ENCODE measurements around the gene EGFL8. TPM values are rescaled to one million over a fixed set of nuclear protein-coding genes. Genes with fewer than 3 reads are reported as not detected.

The EGFL8 gene
- total RNA-seq, 1 donor from 2014 or later, result 3.8 TPM

GRCh38 chr6:32133786-32134185 lies 30.6 kb upstream of the EGFL8 start:
- H3K79me2 ChIP-seq (ENCODE audit: low read depth), result peaks cover 12% of the 10 kb centered on the region
- TF ChIP-seq EZH2phosphoT487 (IDR thresholded peaks at IDR 0.05), result no peak
- TF ChIP-seq EZH2 (IDR thresholded peaks at IDR 0.05), result no peak
- TF ChIP-seq, protein P1, sequence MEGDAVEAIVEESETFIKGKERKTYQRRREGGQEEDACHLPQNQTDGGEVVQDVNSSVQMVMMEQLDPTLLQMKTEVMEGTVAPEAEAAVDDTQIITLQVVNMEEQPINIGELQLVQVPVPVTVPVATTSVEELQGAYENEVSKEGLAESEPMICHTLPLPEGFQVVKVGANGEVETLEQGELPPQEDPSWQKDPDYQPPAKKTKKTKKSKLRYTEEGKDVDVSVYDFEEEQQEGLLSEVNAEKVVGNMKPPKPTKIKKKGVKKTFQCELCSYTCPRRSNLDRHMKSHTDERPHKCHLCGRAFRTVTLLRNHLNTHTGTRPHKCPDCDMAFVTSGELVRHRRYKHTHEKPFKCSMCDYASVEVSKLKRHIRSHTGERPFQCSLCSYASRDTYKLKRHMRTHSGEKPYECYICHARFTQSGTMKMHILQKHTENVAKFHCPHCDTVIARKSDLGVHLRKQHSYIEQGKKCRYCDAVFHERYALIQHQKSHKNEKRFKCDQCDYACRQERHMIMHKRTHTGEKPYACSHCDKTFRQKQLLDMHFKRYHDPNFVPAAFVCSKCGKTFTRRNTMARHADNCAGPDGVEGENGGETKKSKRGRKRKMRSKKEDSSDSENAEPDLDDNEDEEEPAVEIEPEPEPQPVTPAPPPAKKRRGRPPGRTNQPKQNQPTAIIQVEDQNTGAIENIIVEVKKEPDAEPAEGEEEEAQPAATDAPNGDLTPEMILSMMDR (IDR thresholded peaks at IDR 0.05), result no peak
- H3K4me3 Mint-ChIP-seq, result no peak overlapping the region
- no peaks in the 10 kb centered on the region for H3K36me3 ChIP-seq
- H3F3A ChIP-seq (ENCODE audit: low read depth), result peaks cover 12% of the 10 kb centered on the region
- no peak overlapping the region for H3K4me2 ChIP-seq
- H3K9me3 ChIP-seq (ENCODE audit: low read depth), result no peaks in the 10 kb centered on the region
- no peak overlapping the region for H3K27ac ChIP-seq
- peaks cover 12% of the 10 kb centered on the region for H3K4me1 ChIP-seq
- H3K27ac Mint-ChIP-seq, result no peak overlapping the region
- no peak overlapping the region for H2AFZ ChIP-seq (replicated peaks)
- peaks cover 10% of the 10 kb centered on the region for H3K27me3 ChIP-seq
- H3K27me3 Mint-ChIP-seq (ENCODE audit: insufficient read depth, low read depth), result peaks cover 10% of the 10 kb centered on the region
- no peaks in the 10 kb centered on the region for H3K9me3 Mint-ChIP-seq
- no peaks in the 10 kb centered on the region for H3K36me3 Mint-ChIP-seq
- H3K9ac ChIP-seq, result no peak overlapping the region
- H3K4me1 Mint-ChIP-seq, result peaks cover 27% of the 10 kb centered on the region
- no peaks in the 10 kb centered on the region for H4K20me1 ChIP-seq (ENCODE audit: low read depth)
- DNase-seq (ENCODE audit: low spot score), result no peak
- H3K4me3 ChIP-seq, result no peak overlapping the region

DNA sequence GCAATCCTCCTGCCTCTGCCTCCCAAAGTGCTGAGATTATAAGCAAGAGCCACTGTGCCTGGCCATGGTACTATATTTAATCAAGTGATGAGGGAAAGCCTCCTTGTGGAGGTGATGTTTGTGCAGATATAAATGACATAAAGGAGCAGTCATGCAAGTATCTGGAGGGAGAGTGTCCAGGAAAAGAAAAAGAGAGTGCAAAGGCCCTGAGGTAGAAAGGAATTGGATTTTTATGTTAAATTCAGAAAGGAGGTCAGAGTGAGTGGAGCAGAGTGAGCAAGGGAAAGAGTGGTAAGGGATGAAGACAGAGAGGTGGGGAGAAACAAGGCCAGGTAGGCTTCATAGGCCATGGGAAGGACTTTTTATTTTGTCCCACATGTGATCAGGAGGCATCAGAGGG lies 26.9 kb upstream of the EGFL8 start:
- Histone ChIP-seq H2AFZ (replicated peaks) (no peak overlapping the region), H3K27me3 (peaks cover 10% of the 10 kb centered on the region), H4K20me1 (ENCODE audit: low read depth) (no peaks in the 10 kb centered on the region), H3K36me3 (no peaks in the 10 kb centered on the region), H3K27ac (no peak overlapping the region), H3K9me3 (ENCODE audit: low read depth) (no peaks in the 10 kb centered on the region), H3F3A (ENCODE audit: low read depth) (no peaks in the 10 kb centered on the region), H3K4me3 (no peak overlapping the region), H3K79me2 (ENCODE audit: low read depth) (no peaks in the 10 kb centered on the region), H3K4me2 (no peak overlapping the region), H3K4me1 (peaks cover 5% of the 10 kb centered on the region), H3K9ac (no peak overlapping the region)
- Mint-ChIP-seq H3K36me3 (no peaks in the 10 kb centered on the region), H3K4me1 (peaks cover 18% of the 10 kb centered on the region), H3K27me3 (ENCODE audit: insufficient read depth, low read depth) (peaks cover 7% of the 10 kb centered on the region), H3K9me3 (no peaks in the 10 kb centered on the region), H3K27ac (peak overlapping the region; percentile 88), H3K4me3 (peak overlapping the region; percentile 1)
- no peak for DNase-seq (ENCODE audit: low spot score)
- no peak for TF ChIP-seq EZH2 (IDR thresholded peaks at IDR 0.05)
- TF ChIP-seq, protein P1 (IDR thresholded peaks at IDR 0.05), result no peak

GRCh38 chr6:32139590-32139989 lies 24.8 kb upstream of the EGFL8 start:
- Histone ChIP-seq H3K4me1 (peaks cover 5% of the 10 kb centered on the region), H3K9me3 (ENCODE audit: low read depth) (no peaks in the 10 kb centered on the region), H2AFZ (replicated peaks) (no peak overlapping the region), H4K20me1 (ENCODE audit: low read depth) (no peaks in the 10 kb centered on the region), H3K79me2 (ENCODE audit: low read depth) (no peaks in the 10 kb centered on the region), H3K9ac (no peak overlapping the region), H3K27me3 (peaks cover 4% of the 10 kb centered on the region), H3F3A (ENCODE audit: low read depth) (no peaks in the 10 kb centered on the region), H3K4me3 (no peak overlapping the region), H3K4me2 (no peak overlapping the region), H3K36me3 (no peaks in the 10 kb centered on the region), H3K27ac (no peak overlapping the region)
- Mint-ChIP-seq H3K9me3 (no peaks in the 10 kb centered on the region), H3K4me1 (peaks cover 18% of the 10 kb centered on the region), H3K27me3 (ENCODE audit: insufficient read depth, low read depth) (peaks cover 6% of the 10 kb centered on the region), H3K27ac (peak overlapping the region; percentile 68), H3K4me3 (no peak overlapping the region), H3K36me3 (no peaks in the 10 kb centered on the region)
- DNase-seq (ENCODE audit: low spot score), result no peak
- TF ChIP-seq, protein P1 (IDR thresholded peaks at IDR 0.05), result no peak
- no peak for TF ChIP-seq EZH2 (IDR thresholded peaks at IDR 0.05)
- no peak for TF ChIP-seq EZH2phosphoT487 (IDR thresholded peaks at IDR 0.05)
